Amniotic epithelial cell (primary cell): Measurements from ENCODE around the gene SCNN1B.

ENCODE experiments used
- DNase-seq: peaks from one replicate; pipeline ENCODE4 v3.0.0-alpha.2; 2010; ENCODE audit warnings: low read depth

Gene SCNN1B

GRCh38 chr16:23321206-23321875 lies 19.2 kb downstream of the SCNN1B start:
- no peak for DNase-seq

DNA sequence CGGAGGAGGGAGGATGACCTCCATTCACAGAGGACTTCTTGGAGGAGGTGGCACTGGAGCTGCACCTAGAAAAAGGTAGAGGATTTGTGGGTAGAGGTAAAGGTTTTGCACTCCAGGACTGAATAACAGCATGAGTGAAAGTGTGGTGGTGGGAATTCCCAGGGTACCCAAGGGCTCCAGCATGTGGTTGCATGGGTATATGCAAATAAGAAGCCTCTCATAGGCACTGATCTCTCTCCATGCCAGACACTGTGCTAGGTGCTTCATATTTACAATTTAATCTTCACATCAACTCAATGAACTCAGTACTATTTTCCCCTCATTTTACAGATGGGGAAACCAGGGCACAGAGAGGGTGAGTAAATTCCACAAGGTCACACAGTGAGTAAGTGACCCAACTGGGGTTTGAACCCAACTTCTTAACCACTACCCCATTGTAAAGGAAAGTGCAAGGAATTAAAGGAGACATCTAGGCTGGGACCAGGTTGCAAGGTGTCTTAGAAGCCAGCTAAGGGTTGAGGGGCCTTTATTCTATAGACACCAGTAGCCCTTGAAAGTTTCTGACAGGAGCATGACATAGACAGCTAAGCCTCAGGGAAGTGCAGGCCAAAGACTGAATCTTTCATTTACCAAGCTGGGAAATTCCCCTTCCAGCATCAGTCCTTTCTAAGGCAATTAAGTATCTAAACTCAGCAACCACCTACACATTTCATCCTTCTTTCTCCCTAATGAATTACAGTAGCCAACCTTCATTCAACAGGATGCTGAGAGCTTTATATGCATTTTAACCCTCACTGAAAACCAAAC lies 21.3 kb downstream of the SCNN1B start:
- DNase-seq, result no peak

GRCh38 chr16:23324727-23325126 lies 22.6 kb downstream of the SCNN1B start:
- DNase-seq, result no peak

- DNase-seq, result no peak
Observed at GRCh38 chr16:23327836-23328235, 25.7 kb downstream of the SCNN1B start.

- DNase-seq, result no peak
Observed at GRCh38 chr16:23330161-23330560, 28.1 kb downstream of the SCNN1B start.

DNA sequence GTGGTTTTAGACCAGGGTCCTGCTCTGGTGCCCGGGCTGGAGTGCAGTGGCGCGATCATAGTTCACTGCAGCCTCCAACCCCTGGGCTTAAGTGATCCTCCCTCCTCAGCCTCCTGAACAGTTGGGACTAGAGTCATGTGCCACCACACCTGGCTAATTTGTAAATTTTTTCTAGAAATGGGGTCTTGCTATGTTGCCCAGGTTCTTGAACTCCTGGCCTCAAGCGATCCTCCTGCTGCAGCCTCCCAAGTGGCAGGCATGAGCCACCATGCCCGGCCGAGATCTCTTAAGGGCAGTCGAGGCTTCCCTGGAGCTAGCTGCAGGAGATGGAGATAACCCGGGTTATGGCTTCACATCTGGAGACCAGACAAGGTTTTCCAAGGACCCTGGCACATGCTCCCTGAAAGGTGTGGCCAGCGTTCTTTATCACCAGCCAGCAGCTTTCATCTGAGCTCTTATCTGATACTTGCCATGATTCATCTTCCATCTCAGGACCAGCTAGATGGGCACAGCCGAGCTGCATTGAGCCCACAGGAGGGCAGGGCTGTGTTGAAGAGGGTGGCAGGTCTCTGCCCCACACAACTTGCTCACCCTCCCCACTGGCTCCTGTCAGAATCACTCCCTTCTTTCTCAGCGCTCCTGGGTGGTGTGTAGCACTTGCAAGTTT lies 28.6 kb downstream of the SCNN1B start:
- no peak for DNase-seq

GRCh38 chr16:23333034-23333579 lies 31.0 kb downstream of the SCNN1B start:
- no peak for DNase-seq

GRCh38 chr16:23333831-23334456 lies 31.8 kb downstream of the SCNN1B start:
- DNase-seq, result no peak

- DNase-seq, result no peak
Observed at GRCh38 chr16:23334457-23334853, 32.4 kb downstream of the SCNN1B start.

DNA sequence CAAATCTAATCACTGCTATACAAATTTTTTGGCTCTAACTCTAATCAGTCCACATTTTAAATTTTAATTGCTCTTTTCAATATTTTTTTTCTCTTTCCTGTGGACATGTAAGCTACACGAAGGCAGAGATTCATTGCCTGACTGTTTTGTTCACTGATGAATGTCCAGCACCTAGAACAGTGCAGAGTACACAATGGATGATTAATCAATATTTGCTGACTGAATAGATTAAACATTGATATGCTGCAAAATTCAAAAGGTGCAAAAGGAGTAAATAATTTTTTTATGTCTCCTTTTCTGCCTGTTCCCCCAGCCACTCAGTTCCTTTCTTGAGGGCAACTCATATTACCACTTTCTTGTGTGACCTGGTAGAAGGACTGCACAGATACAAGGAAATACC lies 32.8 kb downstream of the SCNN1B start:
- no peak for DNase-seq

GRCh38 chr16:23337836-23338550 lies 35.9 kb downstream of the SCNN1B start:
- DNase-seq, result no peak

DNA sequence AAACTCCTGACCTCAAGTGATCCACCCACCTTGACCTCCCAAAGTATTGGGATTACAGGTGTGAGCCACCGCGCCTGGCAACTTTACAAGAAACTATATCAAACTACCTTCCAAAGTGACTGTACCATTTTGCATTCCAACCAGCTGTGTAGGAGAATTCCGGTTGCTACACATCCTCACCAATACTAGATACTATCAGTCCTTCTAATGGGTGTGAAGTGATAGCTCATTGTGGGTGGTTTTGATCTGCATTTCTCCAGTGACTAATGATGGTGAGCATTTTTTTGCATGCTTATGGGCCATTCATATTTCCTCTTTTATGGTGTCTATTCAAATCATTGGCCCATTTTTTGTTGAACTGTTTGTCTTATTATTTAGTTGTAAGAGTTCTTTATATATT lies 37.7 kb downstream of the SCNN1B start:
- DNase-seq, result no peak

- DNase-seq, result no peak
Observed at GRCh38 chr16:23342083-23342640, 40.1 kb downstream of the SCNN1B start.

- no peak for DNase-seq
Observed at GRCh38 chr16:23343643-23344612, 41.8 kb downstream of the SCNN1B start.

DNA sequence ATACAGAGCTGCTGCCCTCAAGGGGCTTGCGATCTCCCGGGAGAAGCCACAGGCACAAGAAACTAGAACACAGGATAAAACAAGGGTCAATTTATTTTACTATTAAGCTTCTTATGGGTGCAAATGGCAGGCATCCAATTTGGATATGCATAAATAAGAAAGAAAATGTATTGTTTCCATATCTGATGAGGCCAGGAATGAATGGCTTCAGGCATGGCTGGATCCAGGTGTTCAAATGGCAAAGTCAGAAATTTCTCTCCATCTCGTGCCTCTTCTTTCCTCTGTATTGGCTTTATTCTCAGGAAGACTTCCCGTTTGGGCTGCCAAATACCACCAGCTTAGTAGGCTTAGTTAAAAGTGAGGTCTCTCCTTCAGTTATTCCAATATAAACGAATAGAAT lies 43.1 kb downstream of the SCNN1B start:
- no peak for DNase-seq

DNA sequence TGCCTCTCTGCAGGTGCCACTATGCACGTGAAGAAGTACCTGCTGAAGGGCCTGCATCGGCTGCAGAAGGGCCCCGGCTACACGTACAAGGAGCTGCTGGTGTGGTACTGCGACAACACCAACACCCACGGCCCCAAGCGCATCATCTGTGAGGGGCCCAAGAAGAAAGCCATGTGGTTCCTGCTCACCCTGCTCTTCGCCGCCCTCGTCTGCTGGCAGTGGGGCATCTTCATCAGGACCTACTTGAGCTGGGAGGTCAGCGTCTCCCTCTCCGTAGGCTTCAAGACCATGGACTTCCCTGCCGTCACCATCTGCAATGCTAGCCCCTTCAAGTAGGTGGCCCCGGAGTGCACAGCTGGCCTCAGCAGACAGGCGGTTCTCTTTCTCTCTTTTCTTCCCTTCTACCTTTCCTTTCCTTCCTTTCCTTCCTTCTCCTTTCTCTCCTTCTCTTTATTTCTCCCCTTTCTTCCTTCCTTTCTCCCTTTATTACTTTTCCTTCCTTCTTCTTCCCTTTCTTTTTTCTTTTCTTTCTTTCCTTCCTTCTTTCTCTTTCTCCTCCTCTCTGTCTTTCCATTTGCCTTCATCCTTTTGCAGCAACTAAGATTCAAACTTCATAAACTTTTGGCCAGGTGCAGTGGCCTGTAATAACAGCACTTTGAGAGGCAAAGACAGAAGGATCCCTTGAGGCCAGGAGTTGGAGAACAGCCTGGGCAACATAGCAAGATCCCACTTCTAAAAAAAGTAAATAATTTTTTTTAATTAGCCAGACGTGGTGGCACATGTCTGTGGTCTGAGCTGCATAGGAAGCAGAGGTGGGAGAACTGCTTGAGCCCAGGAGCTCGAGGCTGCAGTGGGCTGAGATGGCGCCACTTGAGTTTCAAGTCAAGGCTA lies 46.7 kb downstream of the SCNN1B start:
- DNase-seq, result no peak

DNA sequence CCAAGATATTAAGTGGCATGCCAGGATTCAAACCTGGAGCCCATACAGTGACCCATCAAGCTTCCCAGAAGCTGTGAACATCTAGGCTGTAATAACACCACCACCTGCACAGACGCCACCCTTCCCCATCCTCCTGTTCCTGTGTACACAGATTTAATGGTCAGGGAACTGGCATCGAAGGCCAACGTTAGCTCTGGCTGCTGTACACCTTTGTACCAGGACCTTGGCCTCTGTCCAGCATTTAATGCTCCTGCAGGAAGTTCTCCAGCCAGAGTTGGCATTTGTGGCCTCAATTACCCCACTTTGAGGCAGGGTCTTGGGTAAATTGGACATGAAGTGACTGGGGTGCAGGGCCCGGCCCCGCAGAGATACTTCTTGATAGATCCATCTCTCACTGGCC lies 49.3 kb downstream of the SCNN1B start:
- DNase-seq, result no peak

DNA sequence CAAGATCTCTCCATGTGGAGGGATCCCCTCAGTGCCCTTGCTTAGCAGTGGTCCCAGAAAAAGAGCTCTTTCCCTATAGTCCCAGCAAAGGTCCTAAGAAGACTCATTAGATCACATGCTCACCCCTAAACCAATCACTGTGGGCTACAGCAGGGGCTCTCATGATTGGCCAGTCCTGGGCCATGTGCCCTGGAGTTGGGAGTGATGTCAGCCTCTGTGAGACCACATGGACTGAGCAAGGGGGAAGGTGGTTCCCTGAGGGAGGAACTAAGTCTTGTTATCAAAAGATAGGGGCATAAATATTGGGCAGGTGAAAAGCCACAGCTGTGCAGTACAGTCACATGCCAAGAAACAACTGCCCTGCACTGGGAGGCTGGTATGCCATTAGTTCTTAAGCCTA lies 51.3 kb downstream of the SCNN1B start:
- DNase-seq, result no peak

DNA sequence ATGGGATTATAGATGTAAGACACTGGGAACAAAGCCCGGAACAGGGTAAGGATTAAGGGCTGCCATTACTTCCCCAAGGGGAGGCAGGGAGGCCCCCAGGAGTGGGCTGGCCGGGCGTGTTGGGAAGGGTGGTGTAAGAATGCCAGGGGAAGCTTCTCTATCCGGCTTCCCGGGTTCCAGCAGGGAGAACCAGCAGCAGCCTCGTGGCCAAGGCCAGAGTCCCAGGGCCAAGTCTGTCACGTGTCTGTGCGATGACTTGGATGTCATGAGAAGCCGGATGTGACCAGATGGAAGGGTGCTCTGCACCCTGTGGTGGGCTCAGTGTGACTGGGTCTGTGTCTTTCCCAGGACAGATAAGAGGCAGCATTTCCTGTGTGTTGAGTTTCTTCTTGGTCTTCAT lies 52.1 kb downstream of the SCNN1B start:
- no peak for DNase-seq
